Measurements from ENCODE around the gene SEMA3A.
"Not testable (repeated sequence)": the region's sequence is repeated elsewhere in the genome, so short reads cannot be mapped to it uniquely, and the experiment has no call there.

The SEMA3A gene

DNA sequence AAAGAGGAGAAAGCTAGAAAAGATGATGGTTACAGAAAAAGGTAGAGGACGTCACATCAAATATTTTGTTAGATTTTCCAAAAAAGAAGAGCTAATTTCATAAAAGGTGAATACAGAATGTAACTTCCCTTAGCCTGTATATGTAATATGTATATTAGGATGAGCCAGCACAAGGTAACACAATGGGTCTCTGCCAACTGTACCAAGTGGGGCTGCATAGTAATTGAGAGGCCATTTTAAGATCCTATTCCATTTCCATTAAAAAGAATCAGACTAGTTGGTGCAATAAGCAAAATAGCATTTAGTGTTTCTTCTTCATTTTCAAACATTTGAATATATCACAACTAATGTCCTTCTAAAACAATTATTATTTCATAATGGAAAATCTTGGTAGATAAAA is 134.6 kb downstream of the SEMA3A start:
- DNase-seq (ENCODE audit: low read depth in 2 of 2) = no peak

DNA sequence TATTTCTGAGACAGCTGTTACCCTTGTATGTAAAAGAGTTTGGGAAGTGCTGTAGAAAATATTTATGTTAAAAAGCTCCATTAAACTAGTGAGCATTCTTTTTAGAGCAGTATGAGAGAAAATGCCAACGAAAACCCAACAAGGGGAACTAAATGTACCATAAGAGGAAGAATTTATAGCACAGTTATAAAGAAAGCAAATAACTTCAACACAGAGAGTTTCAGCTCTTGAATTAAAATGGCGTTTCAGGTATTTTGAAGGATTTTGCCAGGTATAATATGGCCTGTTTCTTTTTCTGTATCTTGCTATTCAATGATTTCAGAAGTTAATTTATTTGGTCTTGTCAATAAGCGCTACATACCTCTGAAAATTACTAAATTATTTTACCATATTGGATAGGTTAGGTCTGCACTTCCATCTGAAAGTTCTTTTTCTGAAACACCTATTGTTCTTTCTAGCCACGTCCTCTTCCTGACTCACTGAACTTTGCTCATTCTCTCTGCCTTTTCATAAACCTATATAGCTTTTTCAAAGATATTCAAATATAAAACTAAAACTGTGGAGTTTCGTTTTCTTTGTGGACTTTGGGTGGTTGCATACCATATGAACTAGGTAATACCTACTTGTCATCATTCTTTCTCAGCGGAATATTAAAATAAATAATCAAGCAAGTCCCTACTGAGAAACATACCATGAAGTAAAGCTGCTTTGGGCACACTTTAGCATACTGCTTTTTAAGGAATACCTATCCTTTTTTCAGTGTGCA is 136.1 kb downstream of the SEMA3A start:
- DNase-seq (ENCODE audit: low read depth in 2 of 2) = no peak

DNA sequence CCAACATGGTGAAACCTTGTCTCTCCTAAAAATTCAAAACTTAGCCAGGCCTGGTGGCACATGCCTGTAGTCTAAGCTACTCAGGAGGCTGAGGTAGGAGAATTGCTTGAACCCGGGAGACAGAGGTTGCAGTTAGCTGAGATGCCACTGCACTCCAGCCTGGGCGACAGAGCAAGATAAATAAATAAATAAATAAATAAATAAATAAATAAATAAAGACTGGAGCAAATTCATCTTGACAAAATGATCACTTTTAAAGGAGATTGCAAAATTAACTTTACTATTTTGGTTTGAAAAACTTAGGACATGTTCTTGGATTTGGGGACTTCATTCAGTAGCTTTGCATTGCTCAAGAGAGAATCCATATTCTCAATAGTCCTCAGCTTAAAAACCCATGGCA is 137.0 kb downstream of the SEMA3A start:
- no peak for DNase-seq (ENCODE audit: low read depth in 2 of 2)

DNA sequence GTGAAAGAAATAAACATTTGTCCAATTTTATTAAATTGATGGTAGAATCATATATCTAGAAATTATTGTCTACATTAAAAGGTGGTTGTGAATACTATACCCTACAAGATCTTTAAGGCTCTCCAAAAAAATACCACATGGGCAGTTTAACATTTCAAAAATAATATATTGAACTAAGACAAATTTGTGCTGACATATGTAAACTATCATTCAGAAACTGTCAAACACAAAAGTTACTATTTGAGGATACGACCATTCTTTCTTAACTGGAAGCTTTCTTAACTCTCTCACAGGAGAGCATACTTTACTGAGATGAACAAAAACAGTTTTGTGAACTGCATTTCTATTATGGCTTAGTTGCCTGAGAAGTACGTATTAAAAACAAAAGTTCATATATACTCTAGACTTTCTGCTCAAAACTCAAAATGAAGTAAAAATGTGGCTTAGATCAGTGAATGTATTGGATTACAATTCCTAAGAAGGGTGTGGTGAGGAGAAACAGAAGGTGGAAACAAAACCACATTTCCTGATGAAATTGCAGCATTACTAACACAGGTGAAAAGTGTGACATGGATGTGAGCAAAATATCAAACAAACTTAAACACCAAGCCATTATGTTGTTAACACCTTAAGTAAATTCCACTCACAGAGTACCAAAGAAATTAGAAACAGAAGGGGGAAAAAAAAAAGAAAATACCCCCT is 138.5 kb downstream of the SEMA3A start:
- no peak for DNase-seq (ENCODE audit: low read depth in 2 of 2)

DNA sequence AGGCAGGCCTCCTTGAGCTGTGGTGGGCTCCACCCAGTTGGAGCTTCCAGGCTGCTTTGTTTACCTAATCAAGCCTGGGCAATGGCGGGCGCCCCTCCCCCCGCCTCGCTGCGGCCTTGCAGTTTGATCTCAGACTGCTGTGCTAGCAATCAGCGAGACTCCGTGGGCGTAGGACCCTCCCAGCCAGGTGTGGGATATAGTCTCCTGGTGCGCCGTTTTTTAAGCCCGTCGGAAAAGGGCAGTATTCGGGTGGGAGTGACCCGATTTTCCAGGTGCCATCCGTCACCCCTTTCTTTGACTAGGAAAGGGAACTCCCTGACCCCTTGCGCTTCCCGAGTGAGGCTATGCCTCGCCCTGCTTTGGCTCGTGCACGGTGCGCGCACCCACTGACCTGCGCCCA is 139.4 kb downstream of the SEMA3A start:
- not testable (repeated sequence) for DNase-seq (ENCODE audit: low read depth in 2 of 2)

DNA sequence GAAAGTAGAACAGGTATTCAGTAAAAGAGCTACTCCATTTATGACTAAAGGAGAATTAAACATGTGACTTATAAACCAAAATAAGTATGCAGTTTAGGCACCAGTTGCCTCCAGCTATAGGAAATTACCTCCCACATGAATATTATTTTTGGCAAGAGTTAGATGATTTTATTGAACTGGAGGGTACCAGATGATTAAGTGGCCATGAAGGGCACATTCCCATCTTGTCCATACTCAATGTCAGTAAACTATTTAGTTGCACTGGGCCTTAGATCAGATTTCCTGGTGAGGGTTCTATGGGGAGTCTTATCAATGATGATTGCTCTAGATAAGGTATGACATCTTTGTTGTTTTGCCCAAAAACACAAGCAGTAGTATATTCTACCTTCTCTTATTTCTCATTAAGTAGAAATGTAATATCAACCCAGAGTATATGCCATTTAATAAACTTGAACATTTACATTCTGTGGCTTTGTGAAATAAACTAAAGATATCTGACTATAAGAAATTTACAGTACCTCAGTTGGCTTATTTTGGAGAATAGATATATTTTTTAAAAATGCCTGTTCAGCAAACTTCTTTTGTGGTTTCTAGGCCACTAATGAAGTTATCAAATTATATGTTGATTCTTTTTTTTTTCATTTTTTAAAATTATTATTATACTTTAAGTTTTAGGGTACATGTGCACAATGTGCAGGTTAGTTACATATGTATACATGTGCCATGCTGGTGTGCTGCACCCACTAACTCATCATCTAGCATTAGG is 145.3 kb downstream of the SEMA3A start:
- DNase-seq (ENCODE audit: low read depth in 2 of 2) = no peak

DNA sequence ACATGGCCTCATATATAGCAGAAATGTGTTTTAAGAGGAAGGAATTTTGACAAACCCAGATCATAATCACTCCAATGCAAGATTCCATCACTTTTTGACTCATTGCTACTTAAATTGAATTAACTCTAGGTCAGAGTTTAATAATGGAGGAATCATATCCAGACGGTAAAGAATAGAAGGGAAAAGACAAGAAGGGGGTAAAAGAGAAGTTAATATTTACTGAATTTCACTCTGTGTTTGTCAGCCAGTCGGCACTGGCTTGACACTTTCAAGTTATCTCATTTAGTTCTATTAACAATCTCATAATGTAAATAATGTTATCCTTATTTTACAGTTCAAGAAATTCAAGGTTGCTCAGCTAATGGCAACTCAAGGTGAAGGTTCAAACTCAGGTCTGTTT is 147.5 kb downstream of the SEMA3A start:
- no peak for DNase-seq (ENCODE audit: low read depth in 2 of 2)

DNA sequence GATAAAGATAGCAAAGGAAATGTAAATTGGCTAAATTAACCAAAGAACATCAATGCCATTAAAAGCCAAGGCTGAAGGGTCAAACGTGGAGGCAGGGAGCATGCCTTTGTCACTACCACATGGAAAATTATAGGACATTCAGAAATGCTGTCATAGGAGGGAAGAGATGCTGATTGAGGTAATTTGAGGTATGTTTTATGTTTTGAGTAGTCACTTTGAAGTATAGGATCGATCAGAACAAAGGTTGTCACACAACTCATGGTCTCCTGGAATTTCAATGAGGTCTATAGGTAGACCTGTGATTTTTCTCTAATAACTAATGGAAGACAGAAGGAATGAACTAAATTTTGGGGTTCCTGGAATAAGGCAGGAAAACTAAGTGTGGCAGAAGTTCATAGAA is 149.8 kb downstream of the SEMA3A start:
- DNase-seq (ENCODE audit: low read depth in 2 of 2) = no peak

DNA sequence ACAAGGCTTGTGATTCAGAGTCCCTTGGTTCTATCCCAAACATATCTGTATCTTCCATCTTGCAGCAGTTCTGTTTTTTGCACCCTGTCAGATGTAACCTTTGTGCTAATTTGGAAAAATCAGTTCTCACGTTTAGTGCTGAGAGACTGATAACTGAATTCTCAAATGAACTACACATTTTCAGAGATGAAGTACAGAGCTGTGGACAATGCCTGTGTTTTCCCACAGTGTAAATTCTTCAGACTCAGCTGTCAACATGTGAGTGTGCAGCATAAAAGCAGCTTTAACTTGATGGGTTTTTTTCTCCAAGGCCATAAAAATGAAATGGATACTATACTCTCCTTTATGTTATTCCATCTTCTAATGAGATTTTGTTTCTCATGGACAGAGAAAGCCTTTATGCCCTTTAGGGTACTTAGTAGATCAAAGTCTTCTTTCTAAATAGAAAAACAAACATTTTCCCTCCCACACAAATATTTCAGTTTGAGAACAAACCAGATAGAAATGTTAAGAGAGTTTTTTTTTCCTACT is 150.9 kb downstream of the SEMA3A start:
- no peak for DNase-seq (ENCODE audit: low read depth in 2 of 2)

DNA sequence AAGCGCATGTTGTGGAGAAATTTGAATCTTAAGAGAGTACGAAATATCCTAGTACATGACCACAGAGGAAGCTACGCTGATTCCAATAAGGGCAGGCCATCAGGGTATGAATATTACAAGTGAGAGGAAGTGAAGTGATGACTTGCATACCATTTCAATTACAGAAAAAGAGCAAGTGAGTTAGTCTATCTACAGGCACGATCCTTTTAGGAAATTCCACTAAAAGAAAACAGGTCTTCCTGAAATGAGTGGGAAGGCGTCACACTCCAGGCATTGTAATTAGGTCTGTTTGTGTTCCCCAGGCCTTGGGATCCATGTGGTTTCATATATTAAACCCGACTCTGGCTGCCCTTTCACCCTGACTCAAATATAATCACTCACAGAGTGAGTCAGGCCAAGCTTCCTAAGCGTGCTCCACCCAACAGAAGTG is 152.5 kb downstream of the SEMA3A start:
- DNase-seq (ENCODE audit: low read depth in 2 of 2) = no peak

DNA sequence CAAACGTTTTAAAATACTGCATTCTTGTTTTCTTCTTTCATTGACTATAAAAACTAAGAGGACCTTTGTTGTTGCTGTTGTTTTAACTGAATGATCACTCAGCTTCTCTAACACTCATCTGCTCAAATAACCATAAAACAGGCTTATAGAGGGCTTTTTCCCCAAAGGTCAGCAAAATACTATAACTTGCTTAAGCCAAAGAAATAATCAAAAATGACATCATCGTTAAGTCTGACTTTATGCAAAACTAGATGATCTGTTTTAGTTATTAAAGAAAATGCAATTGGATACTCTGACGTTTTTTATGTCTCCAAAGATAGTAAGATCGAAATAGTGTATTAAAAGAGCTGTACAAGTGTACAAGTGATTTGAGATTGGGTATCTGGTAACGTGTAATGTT is 152.9 kb downstream of the SEMA3A start:
- DNase-seq (ENCODE audit: low read depth in 2 of 2) = no peak

DNA sequence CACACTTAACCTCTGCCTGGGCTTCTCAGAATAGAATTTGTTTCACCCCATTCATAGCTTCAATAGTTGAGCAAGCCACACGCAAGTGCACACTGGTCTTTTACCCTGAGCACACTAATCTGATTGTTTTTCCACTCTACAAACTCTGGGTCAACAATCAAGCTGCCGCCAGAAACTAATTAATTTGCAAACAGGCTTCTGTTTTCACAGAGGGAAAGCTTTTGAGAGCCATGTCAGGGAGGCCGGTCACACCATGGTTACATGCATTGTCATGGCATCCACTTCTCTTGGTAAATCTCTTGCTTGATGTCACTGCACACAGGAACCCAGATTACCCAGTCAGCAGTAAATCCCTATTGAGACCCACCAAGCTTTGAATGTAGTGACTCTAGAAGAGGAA is 154.2 kb downstream of the SEMA3A start:
- no peak for DNase-seq (ENCODE audit: low read depth in 2 of 2)

DNA sequence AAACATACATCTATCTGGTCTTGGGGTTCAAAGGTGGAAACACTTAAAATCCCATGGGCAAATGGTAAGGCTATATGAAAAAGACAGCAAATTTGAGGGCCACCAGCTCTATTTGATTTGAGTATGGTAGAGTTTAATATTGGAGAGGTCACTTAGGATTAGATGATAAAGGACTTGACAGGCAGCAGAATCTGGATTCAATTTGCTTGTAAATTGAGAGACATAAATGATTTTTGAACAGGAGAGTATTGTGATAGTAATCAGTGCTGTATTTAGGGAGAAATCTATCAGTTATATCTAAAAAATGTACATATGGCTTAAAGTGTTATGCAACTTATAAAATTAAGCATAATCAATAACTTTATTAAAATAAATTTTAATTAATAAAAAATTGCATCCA is 155.2 kb downstream of the SEMA3A start:
- DNase-seq (ENCODE audit: low read depth in 2 of 2) = no peak

DNA sequence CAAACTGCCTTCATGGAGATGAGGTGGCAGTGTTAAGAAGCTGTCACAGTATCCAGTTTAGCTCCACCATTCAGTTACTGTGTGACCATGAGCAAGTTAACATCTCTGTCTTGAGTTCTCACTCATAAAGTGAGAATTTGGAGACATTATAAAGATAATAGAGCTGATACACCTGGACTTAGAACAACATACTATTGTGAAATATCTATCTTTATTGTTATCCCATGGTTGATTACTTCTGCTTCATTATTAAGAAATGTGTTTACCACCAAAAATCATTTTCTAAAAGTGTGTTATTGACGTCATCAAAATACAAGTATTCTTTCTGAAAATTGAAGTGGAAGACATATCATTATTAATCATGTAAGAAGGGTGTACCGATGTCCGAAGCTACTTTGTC is 166.9 kb downstream of the SEMA3A start:
- DNase-seq (ENCODE audit: low read depth in 2 of 2) = no peak

DNA sequence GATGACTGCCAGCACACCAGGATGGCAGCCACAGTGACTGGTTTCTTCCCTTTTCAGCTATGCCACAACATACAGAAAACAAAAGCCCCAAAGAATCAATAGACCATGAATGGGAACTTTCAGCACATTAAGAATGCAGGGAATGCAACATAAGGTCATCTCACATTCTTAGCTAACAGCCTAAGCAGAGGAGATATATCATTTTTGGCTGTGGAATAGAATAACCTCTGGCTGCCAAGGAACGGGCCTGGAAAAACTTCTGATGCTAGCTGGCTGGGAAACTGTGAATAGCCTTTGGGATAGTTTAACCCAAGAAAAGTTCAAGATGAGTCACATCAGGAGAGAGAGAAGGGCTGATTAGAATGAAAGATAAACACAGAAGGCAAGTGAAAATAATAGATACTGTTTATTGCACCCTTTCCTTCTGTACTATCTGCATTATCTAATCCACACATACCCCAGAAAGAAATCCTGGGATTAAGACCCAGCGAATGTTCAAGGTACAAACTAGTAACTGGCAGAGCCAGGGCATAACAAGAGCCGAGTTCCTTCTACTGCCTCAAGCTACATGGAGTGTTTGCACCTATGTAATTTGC is 169.2 kb downstream of the SEMA3A start:
- DNase-seq (ENCODE audit: low read depth in 2 of 2) = no peak

DNA sequence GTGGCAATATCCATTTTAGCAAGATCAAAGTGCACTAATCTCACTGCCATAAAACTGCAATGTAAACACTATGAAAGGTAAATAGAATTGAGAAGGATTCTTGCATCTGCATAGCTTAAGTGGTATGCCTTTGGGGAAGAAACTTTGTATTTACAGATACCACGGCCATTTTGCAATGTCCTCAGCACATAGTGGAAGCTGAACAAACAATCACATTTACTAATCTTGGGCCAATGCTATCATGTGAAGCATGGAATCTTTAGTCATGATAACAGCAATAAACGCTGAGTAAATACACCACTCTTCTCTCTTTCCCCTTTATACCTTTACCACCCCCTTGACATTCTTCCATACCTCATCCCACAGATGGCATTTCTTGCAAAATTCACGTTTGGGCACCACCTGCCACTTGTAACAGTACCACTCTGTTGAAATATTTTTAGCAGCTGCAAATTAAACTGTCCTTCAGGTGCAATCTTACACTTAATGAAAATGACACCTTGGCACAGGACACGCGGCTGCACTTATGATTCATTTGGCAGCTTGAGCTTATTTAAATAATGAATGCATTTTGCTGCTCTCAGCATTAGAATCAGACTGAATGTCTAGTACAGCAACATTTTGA is 171.8 kb downstream of the SEMA3A start:
- DNase-seq (ENCODE audit: low read depth in 2 of 2) = no peak

DNA sequence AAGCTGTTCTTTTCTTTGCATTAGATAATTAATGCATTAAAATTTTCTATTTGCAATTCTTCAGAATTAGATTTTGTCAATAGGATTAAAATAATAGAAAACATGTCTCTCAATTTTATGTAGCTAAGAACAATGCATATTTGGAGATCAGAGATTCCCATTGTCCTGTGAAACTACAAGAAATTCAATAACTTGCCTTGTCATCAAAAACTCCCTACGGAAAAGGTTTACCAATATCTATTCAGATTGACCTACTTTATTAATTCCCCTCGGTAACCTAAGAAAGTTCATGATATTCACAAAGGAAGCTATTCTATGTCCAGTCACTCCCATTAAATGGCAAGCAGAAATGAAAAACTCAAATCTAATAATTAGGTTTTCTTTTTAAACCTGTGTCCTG is 172.6 kb downstream of the SEMA3A start:
- DNase-seq (ENCODE audit: low read depth in 2 of 2) = no peak

DNA sequence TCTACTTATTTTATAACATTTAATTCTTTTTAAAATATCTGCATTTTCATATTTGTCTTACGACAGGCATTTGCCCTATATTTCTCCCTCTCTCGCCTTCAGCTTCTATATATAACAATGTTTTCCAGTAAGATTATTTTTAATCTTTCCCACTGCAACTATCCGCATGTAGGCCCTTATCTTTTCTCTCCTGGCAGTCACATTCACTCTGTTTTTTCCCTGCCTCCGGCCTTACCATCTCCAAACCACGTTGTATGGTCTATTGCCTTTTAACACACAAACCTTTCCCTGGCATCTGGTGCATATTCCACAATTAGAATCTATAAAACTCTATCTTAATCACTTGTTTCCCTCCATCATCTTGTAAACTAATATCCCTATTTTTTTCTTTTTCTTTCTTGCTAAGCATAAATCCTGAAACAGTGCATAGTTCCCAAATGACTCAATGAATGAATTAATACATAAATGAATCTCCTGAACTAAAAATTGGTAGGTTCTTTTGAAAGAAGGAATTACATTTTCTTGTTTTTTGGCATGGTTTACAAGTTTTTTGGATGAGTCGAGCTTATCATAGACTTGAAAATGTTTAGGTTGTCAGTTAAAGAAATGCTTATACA is 173.2 kb downstream of the SEMA3A start:
- no peak for DNase-seq (ENCODE audit: low read depth in 2 of 2)

DNA sequence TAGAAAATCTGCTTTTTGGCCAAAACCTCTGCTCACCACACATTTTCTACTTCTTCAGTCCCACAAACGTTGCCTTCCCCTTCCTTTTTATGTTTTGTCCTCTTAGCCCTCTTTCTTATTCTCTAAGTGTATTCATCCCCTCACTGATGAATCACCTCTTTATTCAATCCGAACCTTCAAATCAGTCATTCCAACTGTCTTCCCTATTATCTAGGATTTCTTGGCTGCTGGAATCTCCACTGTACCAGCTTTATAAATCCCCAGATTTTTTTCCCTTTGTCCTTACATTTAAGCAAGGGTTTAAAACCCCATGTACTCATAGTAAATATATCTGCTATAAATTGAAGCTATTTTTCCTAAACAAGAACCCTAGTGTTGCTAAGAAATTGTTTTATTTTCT is 176.9 kb downstream of the SEMA3A start:
- DNase-seq (ENCODE audit: low read depth in 2 of 2) = no peak

DNA sequence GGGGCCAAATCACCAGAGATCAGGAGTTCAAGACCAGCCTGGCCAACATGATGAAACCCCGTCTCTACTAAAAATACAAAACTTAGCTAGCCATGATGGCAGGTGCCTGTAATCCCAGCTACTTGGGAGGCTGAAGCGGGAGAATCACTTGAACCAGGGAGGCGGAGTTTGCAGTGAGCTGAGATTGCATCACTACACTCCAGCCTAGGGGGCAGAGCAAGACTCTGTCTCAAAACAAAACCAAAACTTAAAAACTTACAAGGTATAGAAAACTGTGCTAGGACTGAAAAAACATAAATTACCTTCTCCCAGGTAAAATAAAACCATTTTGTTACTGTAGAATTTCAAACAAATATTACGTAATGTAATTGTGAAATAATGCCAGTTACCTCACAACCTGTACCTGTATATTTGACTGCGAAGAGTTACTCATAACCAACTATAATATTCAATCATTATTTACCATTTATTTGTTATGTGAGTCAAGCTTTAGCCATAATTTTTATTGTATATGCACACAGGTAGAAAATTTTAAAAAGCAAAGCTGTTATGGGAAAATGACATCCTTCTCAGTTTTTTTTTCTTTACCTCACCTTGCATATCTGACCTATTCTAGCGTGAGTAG is 180.9 kb downstream of the SEMA3A start:
- DNase-seq (ENCODE audit: low read depth in 2 of 2) = no peak

DNA sequence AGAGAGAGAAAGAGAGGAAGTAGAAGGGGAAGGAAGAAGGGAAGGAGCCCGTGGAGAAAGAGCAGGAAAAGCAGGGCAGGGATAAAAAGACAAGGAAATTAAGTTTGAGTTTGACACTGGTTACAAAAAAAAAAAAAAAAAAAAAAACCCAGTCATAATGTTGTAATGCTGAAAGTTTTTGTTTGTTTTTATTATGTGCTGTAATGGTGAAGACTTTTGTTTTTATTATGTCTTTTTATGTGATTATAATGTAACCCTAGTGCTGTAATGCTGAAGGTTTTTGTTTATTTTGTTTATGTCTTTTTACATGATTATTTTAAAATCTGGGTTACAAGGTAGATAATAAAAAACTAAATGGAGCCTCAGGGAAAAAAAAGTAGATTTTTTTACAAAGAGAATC is 184.8 kb downstream of the SEMA3A start:
- DNase-seq (ENCODE audit: low read depth in 2 of 2) = no peak

All from activated CD4-positive, alpha-beta T cell treated with anti-CD3 and anti-CD28 coated beads for 24 hours (primary cell).